ENCODE data around the gene PRKAG2.

GRCh38 chr7:151575410-151575809 lies 301.5 kb downstream of the PRKAG2 start:
- TF ChIP-seq POLR2A (IDR thresholded peaks at IDR 0.05) = no peak
- no peak for TF ChIP-seq CTCF (IDR thresholded peaks at IDR 0.05)
- no peak for TF ChIP-seq EP300 (IDR thresholded peaks at IDR 0.05)
